HepG2 (cell line): ENCODE data around the gene FGA. TPM values are rescaled to one million over a fixed set of nuclear protein-coding genes. Genes with fewer than 3 reads are reported as not detected.

Experiments
- AKNA ChIP-seq: sonication (generic); formaldehyde crosslinking; IDR thresholded peaks from 2 replicates; pipeline ENCODE4 v1.4.0; 2020; ENCODE audit warnings: missing genetic modification reagents, borderline replicate concordance
- ARID3A ChIP-seq: IDR thresholded peaks from 2 replicates; pipeline ENCODE4 v1.6.1; 2012; ENCODE audit warnings: low read depth, low read length, improper control_type of control experiment
- ATF3 ChIP-seq: sonication (generic); formaldehyde crosslinking; IDR thresholded peaks from 2 replicates; pipeline ENCODE4 v1.4.0; 2020; ENCODE audit warnings: missing genetic modification reagents
- ATF4 ChIP-seq, 2 experiments: fragments of 450-650 bp in 1 of 2; sonication (generic) in 1 of 2; formaldehyde crosslinking; IDR thresholded peaks; 2 replicates each; pipeline versions ENCODE4 v1.5.0 to v1.8.0; 2020 to 2022; ENCODE audit warnings: mild to moderate bottlenecking in 1 of 2, missing genetic modification reagents in 1 of 2
- DNMT1 ChIP-seq: sonication (generic); formaldehyde crosslinking; IDR thresholded peaks from 2 replicates; pipeline ENCODE4 v1.5.1; 2020; ENCODE audit warnings: mild to moderate bottlenecking, missing genetic modification reagents
- EZH2 ChIP-seq: conservative IDR thresholded peaks from 2 replicates; pipeline ENCODE4 v1.6.1; 2012; ENCODE audit warnings: mild to moderate bottlenecking, low read depth, low read length, moderate library complexity
- HDAC6 ChIP-seq: fragments of 200-600 bp; sonication (generic); IDR thresholded peaks from 2 replicates; pipeline ENCODE4 v1.7.0; 2017; ENCODE audit warnings: mild to moderate bottlenecking, antibody characterized with exemption, low read length, low read depth
- HOXA9 ChIP-seq: sonication (generic); formaldehyde crosslinking; IDR thresholded peaks from 2 replicates; pipeline ENCODE4 v1.8.1; 2022; ENCODE audit warnings: missing genetic modification reagents, mild to moderate bottlenecking, moderate library complexity, borderline replicate concordance
- MXI1 ChIP-seq: IDR thresholded peaks from 3 replicates; pipeline ENCODE4 v1.6.1; 2012; ENCODE audit warnings: low read depth, low read length, inconsistent platforms, borderline replicate concordance
- PCBP2 ChIP-seq: fragments of 200-400 bp; formaldehyde crosslinking; optimal IDR thresholded peaks from 2 replicates; pipeline ENCODE3; 2018; ENCODE audit warnings: low read length, low read depth; ENCODE audit not compliant: poor library complexity, severe bottlenecking
- RBM39 ChIP-seq: fragments of 200-400 bp; formaldehyde crosslinking; IDR thresholded peaks from one replicate; pipeline ENCODE4 v1.6.1; 2018; ENCODE audit warnings: antibody characterized with exemption, mild to moderate bottlenecking, low read depth, low read length; ENCODE audit not compliant: poor library complexity, severe bottlenecking
- SATB2 ChIP-seq: sonication (generic); formaldehyde crosslinking; IDR thresholded peaks from 2 replicates; pipeline ENCODE4 v1.5.0; 2020; ENCODE audit warnings: missing genetic modification reagents
- SP1 ChIP-seq, 2 experiments: fragments of 450-650 bp in 1 of 2; sonication (generic) in 1 of 2; formaldehyde crosslinking in 1 of 2; IDR thresholded peaks; 2 replicates each; pipeline versions ENCODE4 v1.4.0 to v1.6.1; 2016 to 2020; ENCODE audit warnings: missing genetic modification reagents in 1 of 2
- SRSF9 ChIP-seq: fragments of 200-400 bp; formaldehyde crosslinking; IDR thresholded peaks from 2 replicates; pipeline ENCODE4 v1.6.1; 2018; ENCODE audit warnings: borderline replicate concordance, mild to moderate bottlenecking, low read depth, low read length; ENCODE audit not compliant: insufficient read depth, poor library complexity, severe bottlenecking
- ZNF576 ChIP-seq: sonication (generic); formaldehyde crosslinking; IDR thresholded peaks from 2 replicates; pipeline ENCODE4 v1.4.0; 2020; ENCODE audit warnings: mild to moderate bottlenecking, missing genetic modification reagents
- ZNF800 ChIP-seq: sonication (generic); formaldehyde crosslinking; IDR thresholded peaks from 2 replicates; pipeline ENCODE4 v1.4.0; 2020; ENCODE audit warnings: missing genetic modification reagents
- ZSCAN21 ChIP-seq: sonication (generic); formaldehyde crosslinking; IDR thresholded peaks from 2 replicates; pipeline ENCODE4 v1.8.0; 2022; ENCODE audit warnings: mild to moderate bottlenecking, missing genetic modification reagents, moderate library complexity, borderline replicate concordance
- ZSCAN30 ChIP-seq: sonication (generic); formaldehyde crosslinking; IDR thresholded peaks from 2 replicates; pipeline ENCODE4 v1.5.0; 2020; ENCODE audit warnings: mild to moderate bottlenecking, missing genetic modification reagents
- polyA plus RNA-seq, 8 experiments: library from polyadenylated mRNA; depleted of rRNA in 3 of 8; stranded (reverse) in 7 of 8; unstranded in 1 of 8; fragments of >200 nt; fragmentation: Illumina TruSeq in 4 of 8; extraction: Trizol in 4 of 8; gene quantifications; 2 replicates each; pipeline versions ENCODE4 v1.2.1 to v1.2.3, GENCODE V29; 2011 to 2016; ENCODE audit warnings: low read depth in 4 of 8, missing spikeins in 1 of 8, mixed read lengths in 1 of 8; ENCODE audit not compliant: insufficient read depth in 1 of 8
- total RNA-seq, 5 experiments: library from RNA; depleted of rRNA; stranded (reverse); fragments of >200 nt; fragmentation: Illumina TruSeq; extraction: Trizol; gene quantifications; 2 replicates each; pipeline ENCODE4 v1.2.3, GENCODE V29; 2016; ENCODE audit warnings: low read depth in 1 of 5

FGA gene
- total and polyA plus RNA-seq, 2 of the 13 experiments (the other 11 are each of a cell fraction or from before 2014, with no cell fraction given) = 640 to 1,523 TPM

- TF ChIP-seq EZH2 (no peak), PCBP2 (no peak), SATB2 (CRISPR knock-in tag) (peak; percentile 70; the same call in 1 of the 2 replicates), DNMT1 (CRISPR knock-in tag) (no peak), SP1 (IDR thresholded peaks at IDR 0.05) (no peak), SP1 (CRISPR knock-in tag; IDR thresholded peaks at IDR 0.05) (peak; percentile 45; the same call in 1 of the 2 replicates), ZNF576 (no peak), ARID3A (peak; percentile 100), MXI1 (peak; percentile 33; the same call in 1 of the 3 replicates), HOXA9 (peak; percentile 91; the same call in 1 of the 2 replicates), SRSF9 (no peak), ATF4 (CRISPR knock-in tag; IDR thresholded peaks at IDR 0.05) (peak in 1 of 2 experiments; percentile 93; a peak in 2 of 4 replicates), ZSCAN30 (no peak), HDAC6 (no peak), ZSCAN21 (CRISPR knock-in tag) (no peak; the same call in 1 of the 2 replicates), ZNF800 (peak; percentile 30; the same call in 1 of the 2 replicates), ATF3 (CRISPR knock-in tag) (peak; percentile 66), AKNA (CRISPR knock-in tag) (no peak), RBM39 (no peak)
Measured at GRCh38 chr4:154617820-154618317, 27.3 kb upstream of the FGA start (continued).
